VCaP (cell line): ENCODE data around the gene SOS1.

Experiments
- H3K27ac ChIP-seq: fragments of 450-650 bp; 2 replicates; pipeline ENCODE4 v1.5.1; 2017
- TF ChIP-seq, protein P1 (sequence below): fragments of 450-650 bp; conservative IDR thresholded peaks from 2 replicates; pipeline ENCODE4 v1.5.1; 2017; ENCODE audit warnings: mild to moderate bottlenecking, moderate library complexity

The SOS1 gene

DNA sequence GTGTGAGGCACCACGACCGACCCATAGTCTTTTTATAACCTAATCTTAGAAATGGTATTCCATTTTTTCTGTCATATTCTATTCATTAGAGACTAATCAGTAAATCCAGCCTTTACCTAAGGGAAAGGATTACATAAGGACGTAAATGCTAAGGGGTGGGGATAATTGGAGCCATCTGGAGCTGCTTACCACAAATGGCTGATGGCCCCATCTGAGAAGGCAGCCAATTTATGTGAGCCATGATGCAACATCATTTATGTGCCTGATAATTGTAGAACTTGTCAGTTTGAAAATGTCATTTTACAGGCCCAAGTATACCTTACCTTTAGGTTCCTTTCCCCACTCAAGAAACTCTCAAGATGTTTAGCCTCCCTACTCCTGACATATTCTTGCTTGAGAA, 187.2 kb downstream of the SOS1 start:
- TF ChIP-seq, protein P1, sequence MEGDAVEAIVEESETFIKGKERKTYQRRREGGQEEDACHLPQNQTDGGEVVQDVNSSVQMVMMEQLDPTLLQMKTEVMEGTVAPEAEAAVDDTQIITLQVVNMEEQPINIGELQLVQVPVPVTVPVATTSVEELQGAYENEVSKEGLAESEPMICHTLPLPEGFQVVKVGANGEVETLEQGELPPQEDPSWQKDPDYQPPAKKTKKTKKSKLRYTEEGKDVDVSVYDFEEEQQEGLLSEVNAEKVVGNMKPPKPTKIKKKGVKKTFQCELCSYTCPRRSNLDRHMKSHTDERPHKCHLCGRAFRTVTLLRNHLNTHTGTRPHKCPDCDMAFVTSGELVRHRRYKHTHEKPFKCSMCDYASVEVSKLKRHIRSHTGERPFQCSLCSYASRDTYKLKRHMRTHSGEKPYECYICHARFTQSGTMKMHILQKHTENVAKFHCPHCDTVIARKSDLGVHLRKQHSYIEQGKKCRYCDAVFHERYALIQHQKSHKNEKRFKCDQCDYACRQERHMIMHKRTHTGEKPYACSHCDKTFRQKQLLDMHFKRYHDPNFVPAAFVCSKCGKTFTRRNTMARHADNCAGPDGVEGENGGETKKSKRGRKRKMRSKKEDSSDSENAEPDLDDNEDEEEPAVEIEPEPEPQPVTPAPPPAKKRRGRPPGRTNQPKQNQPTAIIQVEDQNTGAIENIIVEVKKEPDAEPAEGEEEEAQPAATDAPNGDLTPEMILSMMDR = no peak
- H3K27ac ChIP-seq = no peak overlapping the region

DNA sequence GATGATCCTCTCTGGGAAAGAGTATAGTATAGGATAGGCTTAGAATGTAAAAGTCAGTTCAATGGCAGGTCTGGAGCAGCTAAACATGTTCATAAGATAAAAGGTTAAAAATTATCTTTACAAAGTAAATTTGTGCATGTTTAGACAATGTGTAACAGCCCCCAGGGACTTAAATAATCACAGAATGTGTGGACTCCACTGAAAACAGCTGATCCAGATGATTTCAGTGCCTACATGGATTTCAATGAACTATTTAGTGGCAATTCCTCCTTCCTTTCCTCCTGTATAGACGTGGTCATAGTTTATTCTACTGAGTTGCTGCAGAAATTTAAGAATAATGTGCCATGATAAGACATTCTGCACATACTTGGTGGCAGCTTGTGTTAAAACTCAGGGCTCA, 188.3 kb downstream of the SOS1 start:
- TF ChIP-seq, protein P1 = no peak
- H3K27ac ChIP-seq = no peak overlapping the region
